Spleen (tissue), 11 donors: Measurements from ENCODE around the gene PKN3. TPM values are rescaled to one million over a fixed set of nuclear protein-coding genes. Genes with fewer than 3 reads are reported as not detected.

ENCODE experiments used
- DNase-seq: peaks from one replicate; pipeline ENCODE4 v3.0.0-alpha.2; 2020
- H3K27ac ChIP-seq, 8 donors: fragments of 200-600 bp; sonication (generic) in 7 of 8; 1 replicate in 4 of 8; 2 replicates in 4 of 8; pipeline versions ENCODE4 v1.5.0 to v1.8.0; 2016 to 2021; ENCODE audit warnings: inconsistent platforms in 4 of 8, mild to moderate bottlenecking in 4 of 8, moderate library complexity in 1 of 8
- H3K27me3 ChIP-seq, 7 donors: fragments of 200-600 bp; sonication (generic) in 6 of 7; replicated peaks in 1 of 7; 1 replicate in 4 of 7; 2 replicates in 3 of 7; pipeline versions ENCODE4 v1.5.0 to v1.8.0; 2016 to 2021; ENCODE audit warnings: inconsistent platforms in 3 of 7, mild to moderate bottlenecking in 1 of 7
- H3K36me3 ChIP-seq, 6 donors: fragments of 200-600 bp; sonication (generic) in 5 of 6; 1 replicate in 4 of 6; 2 replicates in 2 of 6; pipeline versions ENCODE4 v1.5.0 to v1.8.0; 2016 to 2021; ENCODE audit warnings: inconsistent platforms in 2 of 6
- H3K4me1 ChIP-seq, 6 donors: fragments of 200-600 bp; sonication (generic) in 5 of 6; 1 replicate in 3 of 6; 2 replicates in 3 of 6; pipeline versions ENCODE4 v1.5.0 to v1.8.0; 2016 to 2021; ENCODE audit warnings: inconsistent platforms in 3 of 6
- H3K4me3 ChIP-seq, 8 donors: fragments of 200-600 bp; sonication (generic) in 7 of 8; 1 replicate in 4 of 8; 2 replicates in 4 of 8; pipeline versions ENCODE4 v1.5.0 to v1.8.0; 2016 to 2021; ENCODE audit warnings: inconsistent platforms in 4 of 8, mild to moderate bottlenecking in 4 of 8, moderate library complexity in 2 of 8
- H3K9me3 ChIP-seq, 8 donors: fragments of 200-600 bp; sonication (generic) in 7 of 8; 1 replicate in 4 of 8; 2 replicates in 4 of 8; pipeline versions ENCODE4 v1.5.0 to v1.8.0; 2016 to 2021; ENCODE audit warnings: inconsistent platforms in 4 of 8
- POLR2A ChIP-seq, 3 donors: fragments of 450-650 bp; IDR thresholded peaks; one replicate each; pipeline ENCODE4 v1.5.1; 2017; ENCODE audit warnings: antibody characterized with exemption in 3 of 3, mild to moderate bottlenecking in 1 of 3
- POLR2AphosphoS5 ChIP-seq, 3 donors: sonication (generic); formaldehyde crosslinking; IDR thresholded peaks; one replicate each; pipeline ENCODE4 v1.5.1; 2017; ENCODE audit warnings: antibody characterized with exemption in 3 of 3
- WGBS, 5 donors: extraction: QIAGEN DNeasy Blood & Tissue Kit in 3 of 5; methylation state at CpG; one replicate each; pipeline versions ENCODE4 v1.1.5 to v1.1.7; 2013 to 2018; 5-methylcytosine and 5-hydroxymethylcytosine counted together
- intact Hi-C: fragments of 100-400 bp; cut with DNase I; formaldehyde crosslinking; loops from one replicate; pipeline ENCODE4 v1.15.0; 2023; ENCODE audit warnings: low total_unique reads
- polyA plus RNA-seq, 3 donors: library from polyadenylated mRNA; stranded (reverse); fragments of 200-250 nt; gene quantifications; one replicate each; pipeline ENCODE4 v1.2.1, GENCODE V29; 2013
- total RNA-seq, 7 donors: library from RNA; depleted of rRNA in 3 of 7; stranded (reverse); fragments of >200 nt in 3 of 7; fragmentation: NEBNext Ultra II Directional in 4 of 7; extraction: Animal tissue kit (Norgen Biotek cat#: 25700) in 4 of 7; gene quantifications; one replicate each; pipeline versions ENCODE4 v1.1.0 to v1.2.1, GENCODE V29; 2016 to 2021
- TF ChIP-seq, protein P1 (sequence below), 11 experiments: fragments of 200-600 bp in 7 of 11; fragments of 450-650 bp in 4 of 11; sonication (generic) in 4 of 11; IDR thresholded peaks in 8 of 11; conservative IDR thresholded peaks in 3 of 11; 1 replicate in 7 of 11; 2 replicates in 4 of 11; pipeline versions ENCODE4 v1.4.0 to v1.8.0; 2016 to 2021; ENCODE audit warnings: antibody characterized with exemption in 11 of 11, inconsistent platforms in 4 of 11, mild to moderate bottlenecking in 1 of 11
- donor health status: healthy with polysubstance abuse.
- donor health status: DM: no; HTN: no; CAD: no; lungs with moderate emphysema.
- donor health status: DM: no; HTN: no; CAD: no.
- donor health status: Bipolar disorder and iron deficiency.
- donor health status: healthy.
- donor health status: DM: no; HTN: no; CAD: no.
- donor health status: DM: yes; HTN: yes; CAD: no.

PKN3 gene
- total and polyA plus RNA-seq, 10 donors: 4.1 to 18.5 (median 9.8) TPM

DNA sequence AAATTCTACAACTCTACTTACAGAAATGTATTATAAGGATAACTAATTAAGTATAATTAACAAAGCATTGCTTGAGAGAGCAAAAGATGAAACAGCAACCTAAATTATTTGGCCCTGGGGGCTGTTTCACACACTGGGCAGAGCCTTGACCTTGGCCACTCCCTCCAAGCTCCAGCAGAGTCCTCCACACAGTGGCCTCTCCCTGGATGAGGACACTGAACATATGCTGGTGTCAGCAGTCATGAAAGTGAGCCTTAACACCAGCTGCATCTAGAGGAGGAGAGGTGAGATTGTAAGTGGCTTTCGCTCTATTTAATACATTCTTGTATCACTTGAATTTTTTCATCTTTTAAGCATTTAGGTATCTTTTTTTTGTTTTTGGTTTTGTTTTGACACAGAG is 44.9 kb downstream of the PKN3 start:
- no peak overlapping the region for H3K27ac ChIP-seq
- H3K27me3 ChIP-seq: no peaks in the 10 kb centered on the region
- intact Hi-C loops: no loop called here
- no peaks in the 10 kb centered on the region for H3K4me1 ChIP-seq
- no peak for DNase-seq
- no peak overlapping the region for H3K4me3 ChIP-seq
- H3K36me3 ChIP-seq: peaks cover 0 to 70% (median 30%) of the 10 kb centered on the region in 6 donors
- 72 to 96% (median 86%) methylated on average over 1 of the region's 1 CpG for WGBS, 5 donors
- no peaks in the 10 kb centered on the region for H3K9me3 ChIP-seq
- TF ChIP-seq POLR2A (IDR thresholded peaks at IDR 0.05) (no peak), POLR2AphosphoS5 (IDR thresholded peaks at IDR 0.05) (no peak)
- TF ChIP-seq, protein P1, sequence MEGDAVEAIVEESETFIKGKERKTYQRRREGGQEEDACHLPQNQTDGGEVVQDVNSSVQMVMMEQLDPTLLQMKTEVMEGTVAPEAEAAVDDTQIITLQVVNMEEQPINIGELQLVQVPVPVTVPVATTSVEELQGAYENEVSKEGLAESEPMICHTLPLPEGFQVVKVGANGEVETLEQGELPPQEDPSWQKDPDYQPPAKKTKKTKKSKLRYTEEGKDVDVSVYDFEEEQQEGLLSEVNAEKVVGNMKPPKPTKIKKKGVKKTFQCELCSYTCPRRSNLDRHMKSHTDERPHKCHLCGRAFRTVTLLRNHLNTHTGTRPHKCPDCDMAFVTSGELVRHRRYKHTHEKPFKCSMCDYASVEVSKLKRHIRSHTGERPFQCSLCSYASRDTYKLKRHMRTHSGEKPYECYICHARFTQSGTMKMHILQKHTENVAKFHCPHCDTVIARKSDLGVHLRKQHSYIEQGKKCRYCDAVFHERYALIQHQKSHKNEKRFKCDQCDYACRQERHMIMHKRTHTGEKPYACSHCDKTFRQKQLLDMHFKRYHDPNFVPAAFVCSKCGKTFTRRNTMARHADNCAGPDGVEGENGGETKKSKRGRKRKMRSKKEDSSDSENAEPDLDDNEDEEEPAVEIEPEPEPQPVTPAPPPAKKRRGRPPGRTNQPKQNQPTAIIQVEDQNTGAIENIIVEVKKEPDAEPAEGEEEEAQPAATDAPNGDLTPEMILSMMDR (IDR thresholded peaks at IDR 0.05 in 8 of 11, conservative IDR thresholded peaks at IDR 0.05 in 3 of 11): no peak

- H3K27me3 ChIP-seq: no peaks in the 10 kb centered on the region
- H3K9me3 ChIP-seq: no peaks in the 10 kb centered on the region
- TF ChIP-seq, protein P1 (IDR thresholded peaks at IDR 0.05 in 8 of 11, conservative IDR thresholded peaks at IDR 0.05 in 3 of 11): no peak
- no peak for TF ChIP-seq POLR2AphosphoS5 (IDR thresholded peaks at IDR 0.05)
- no peak for TF ChIP-seq POLR2A (IDR thresholded peaks at IDR 0.05)
- H3K27ac ChIP-seq: no peak overlapping the region
- 93 to 100% (median 96%) methylated on average over 11 to 22 of the region's 22 CpGs for WGBS, 5 donors
- H3K4me3 ChIP-seq: no peak overlapping the region
- peaks cover 0 to 97% (median 52%) of the 10 kb centered on the region in 6 donors for H3K36me3 ChIP-seq
- DNase-seq: no peak
- no peaks in the 10 kb centered on the region for H3K4me1 ChIP-seq
- intact Hi-C loops: no loop called here
These were observed 48.8 kb downstream of the PKN3 start for GRCh38 chr9:128750926-128751595.

DNA sequence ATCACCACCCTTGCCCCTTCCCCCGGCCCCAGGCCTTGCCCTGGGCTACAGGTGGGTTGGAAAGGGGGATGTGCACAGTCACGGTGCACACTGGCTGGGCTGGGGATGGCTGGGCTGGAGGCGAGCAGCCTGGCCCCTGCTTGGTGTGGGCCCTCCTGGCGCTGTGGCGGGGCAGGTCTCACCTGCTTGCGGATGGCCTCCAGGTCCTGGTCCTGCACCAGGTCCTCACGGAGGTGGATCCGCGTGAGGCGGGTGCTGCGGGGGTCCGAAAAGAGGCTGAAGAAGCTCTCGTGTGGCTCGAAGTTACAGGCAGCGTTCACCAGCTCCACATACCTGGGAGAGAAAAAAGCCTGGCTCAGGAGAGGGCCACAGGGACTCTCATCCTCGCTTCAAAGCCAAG is 51.3 kb downstream of the PKN3 start:
- 91 to 100% (median 94%) methylated on average over 11 to 16 of the region's 16 CpGs for WGBS, 5 donors
- H3K4me1 ChIP-seq: no peaks in the 10 kb centered on the region
- TF ChIP-seq, protein P1 (IDR thresholded peaks at IDR 0.05 in 8 of 11, conservative IDR thresholded peaks at IDR 0.05 in 3 of 11): no peak
- TF ChIP-seq POLR2A (IDR thresholded peaks at IDR 0.05) (no peak), POLR2AphosphoS5 (IDR thresholded peaks at IDR 0.05) (peak in 1 of 3 donors; percentile 26)
- no peaks in the 10 kb centered on the region for H3K9me3 ChIP-seq
- no peak for DNase-seq
- intact Hi-C loops: no loop called here
- H3K36me3 ChIP-seq: peaks cover 0 to 74% (median 49%) of the 10 kb centered on the region in 6 donors
- H3K27me3 ChIP-seq: no peaks in the 10 kb centered on the region
- H3K4me3 ChIP-seq: no peak overlapping the region
- H3K27ac ChIP-seq: no peak overlapping the region

DNA sequence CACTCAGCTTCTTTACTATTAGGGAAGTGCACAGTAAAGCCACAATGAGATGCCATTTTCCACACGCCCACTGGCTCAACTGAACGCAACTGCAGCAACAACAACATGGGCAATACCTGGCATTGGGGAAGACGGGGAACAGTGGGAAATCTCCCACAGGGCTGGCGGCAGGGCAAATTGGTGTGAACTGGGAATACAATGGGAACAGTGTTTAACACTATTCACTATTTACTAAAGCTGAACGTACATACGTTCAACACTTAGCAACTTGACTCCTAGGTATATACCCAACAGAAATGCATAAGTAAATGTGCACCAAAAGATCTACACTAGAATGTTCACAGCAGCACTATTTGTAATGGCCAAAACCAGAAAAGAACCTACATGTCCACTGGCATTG is 55.3 kb downstream of the PKN3 start:
- H3K4me3 ChIP-seq: no peak overlapping the region
- TF ChIP-seq, protein P1 (IDR thresholded peaks at IDR 0.05 in 8 of 11, conservative IDR thresholded peaks at IDR 0.05 in 3 of 11): no peak

More for the DNA sequence above, 55.3 kb downstream of the PKN3 start:
- no peak for DNase-seq
- peaks cover 0 to 49% (median 19%) of the 10 kb centered on the region in 6 donors for H3K36me3 ChIP-seq
- intact Hi-C loops: no loop called here
- H3K9me3 ChIP-seq: no peaks in the 10 kb centered on the region
- no peaks in the 10 kb centered on the region for H3K27me3 ChIP-seq
- H3K27ac ChIP-seq: no peak overlapping the region
- H3K4me1 ChIP-seq: peaks cover 0 to under 1% (median 0%) of the 10 kb centered on the region in 6 donors
- 80 to 93% (median 82%) methylated on average over 6 of the region's 6 CpGs for WGBS, 5 donors
